ENCODE results near the gene GNG12. TPM values are rescaled to one million over a fixed set of nuclear protein-coding genes. Genes with fewer than 3 reads are reported as not detected.
A peak's percentile ranks its signal among the peaks of the same experiment; 100 is the strongest.

Gene GNG12
- total RNA-seq, 1 experiment from 2014 or later: 14.3 TPM

GRCh38 chr1:67749844-67750690, 83.2 kb downstream of the GNG12 start:
- Histone ChIP-seq H3K79me2 (ENCODE audit: insufficient read depth, low read length) (no peaks in the 10 kb centered on the region), H3K27me3 (ENCODE audit: insufficient read depth, low read length) (no peaks in the 10 kb centered on the region), H2BK20ac (ENCODE audit: low read depth, low read length, poor library complexity, severe bottlenecking) (no peak overlapping the region), H2BK15ac (ENCODE audit: low read depth, low read length) (no peak overlapping the region), H3K23ac (ENCODE audit: insufficient read length, low read depth, low read length) (no peak overlapping the region), H3K18ac (ENCODE audit: insufficient read length, low read depth, low read length) (peak overlapping the region; percentile 83), H2AFZ (ENCODE audit: low read length) (no peak overlapping the region), H3K9ac (ENCODE audit: extremely low read depth, insufficient read length, low read length) (peak overlapping the region; percentile 20), H2BK5ac (ENCODE audit: insufficient read length, low read length) (no peak overlapping the region), H3K14ac (ENCODE audit: insufficient read depth, low read length) (peak overlapping the region; percentile 78; the same call in 1 of the 2 replicates), H3K4me1 (ENCODE audit: insufficient read depth, low read length) (peaks cover 23% of the 10 kb centered on the region), H3K4ac (ENCODE audit: low read depth, low read length) (no peak overlapping the region; the same call in 1 of the 2 replicates), H2BK12ac (ENCODE audit: insufficient read length, low read depth, low read length) (peak overlapping the region; percentile 58), H2AK5ac (ENCODE audit: insufficient read length, low read length) (no peak overlapping the region), H3K79me1 (ENCODE audit: insufficient read depth, low read depth, low read length, poor library complexity, severe bottlenecking) (no peaks in the 10 kb centered on the region), H3K27ac (ENCODE audit: insufficient read length, low read depth, low read length) (peak overlapping the region; percentile 66), H3K9me3 (ENCODE audit: control insufficient read depth, low read depth, low read length) (no peaks in the 10 kb centered on the region), H3K56ac (ENCODE audit: insufficient read length, low read depth, low read length) (no peak overlapping the region), H2BK120ac (ENCODE audit: low read depth, low read length, poor library complexity, severe bottlenecking) (no peak overlapping the region), H4K8ac (replicated peaks; ENCODE audit: insufficient read length, low read depth, low read length) (peak overlapping the region; percentile 4), H4K5ac (ENCODE audit: insufficient read length, low read depth, low read length) (peak overlapping the region; percentile 18), H3K4me2 (ENCODE audit: insufficient read depth, insufficient read length, low read length) (peak overlapping the region; percentile 40), H4K91ac (ENCODE audit: insufficient read length, low read depth, low read length) (no peak overlapping the region), H3K23me2 (ENCODE audit: insufficient read length, low read depth, low read length, poor library complexity, severe bottlenecking) (no peaks in the 10 kb centered on the region), H3T11ph (ENCODE audit: low read length) (no peak overlapping the region), H4K20me1 (ENCODE audit: control insufficient read depth, insufficient read depth, insufficient read length) (no peaks in the 10 kb centered on the region)
- Mint-ChIP-seq H3K9me3 (no peaks in the 10 kb centered on the region; a peak in 1 of 5 replicates), H3K27ac (peak overlapping the region; percentile 73 to 97 (median 95)), H3K27me3 (ENCODE audit: low read depth) (no peaks in the 10 kb centered on the region), H3K36me3 (ENCODE audit: insufficient read depth in 1 of 3, low read depth in 3 of 3) (no peaks in the 10 kb centered on the region), H3K4me3 (peak overlapping the region; percentile 0 to 41; a peak in 3 of 5 replicates), H3K4me1 (peaks cover 61 to 80% of the 10 kb centered on the region in 2 experiments)
- TF ChIP-seq CTCF (conservative IDR thresholded peaks at IDR 0.05): no peak
- whole genome bisulfite sequencing (ENCODE audit: extremely low coverage, insufficient read length, low lambda C conversion rate): no CpG with 5 or more reads among the region's 8 CpGs
- no peak for DNase-seq

Data from H9 (cell line).